ENCODE data around the gene HABP2. TPM values are rescaled to one million over a fixed set of nuclear protein-coding genes. Genes with fewer than 3 reads are reported as not detected.

Gene HABP2
- total and polyA plus RNA-seq, 2 of the 4 experiments (the other 2 are of a cell fraction) = not detected

DNA sequence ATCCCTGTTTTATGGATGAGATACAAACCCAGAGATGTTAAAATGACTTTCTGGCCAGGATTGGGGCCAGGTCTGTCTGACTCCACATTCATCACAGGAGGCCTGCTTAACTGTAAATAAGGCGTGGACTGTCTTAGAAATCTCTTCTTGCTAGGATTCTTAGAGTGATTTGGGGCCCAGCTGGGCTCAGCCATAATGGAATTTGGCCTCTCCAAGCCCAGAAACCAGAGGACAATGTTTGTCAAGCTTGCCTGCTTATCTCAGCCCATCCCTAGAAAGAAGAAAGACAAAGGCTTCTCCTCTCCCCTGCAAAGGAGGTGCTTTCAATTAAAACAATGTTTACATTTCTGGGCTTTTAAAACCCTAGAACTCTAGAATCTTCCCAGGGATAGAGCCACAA is 2.9 kb downstream of the HABP2 start:
- ATAC-seq (ENCODE audit: low read depth) = no peak
- no peak overlapping the region for H3K9ac ChIP-seq (ENCODE audit: low read depth, low read length)
- no peak overlapping the region for H3K27ac ChIP-seq (ENCODE audit: insufficient read depth, low read length)
- no peak for DNase-seq
- no peak overlapping the region for H2BK5ac ChIP-seq (ENCODE audit: low read depth, low read length, poor library complexity, severe bottlenecking)
- H3K23ac ChIP-seq (ENCODE audit: low read depth, low read length) = no peak overlapping the region
- H3K36me3 ChIP-seq (ENCODE audit: control insufficient read depth, insufficient read depth, low read length) = no peaks in the 10 kb centered on the region
- H3K4me1 ChIP-seq (ENCODE audit: control insufficient read depth, insufficient read depth, low read length) = no peaks in the 10 kb centered on the region
- no peak overlapping the region for H3K4ac ChIP-seq (ENCODE audit: low read depth, low read length)
- H2BK120ac ChIP-seq (ENCODE audit: low read depth, low read length) = no peak overlapping the region
- H4K20me1 ChIP-seq (ENCODE audit: insufficient read depth, low read length) = no peaks in the 10 kb centered on the region
- no peak overlapping the region for H4K5ac ChIP-seq (ENCODE audit: low read depth, low read length)
- no CpG with 5 or more reads among the region's 1 CpG for WGBS, 2 experiments (ENCODE audit: extremely low coverage in 2 of 2, insufficient read length in 1 of 2)
- H4K8ac ChIP-seq (ENCODE audit: low read depth in 2 of 2, low read length in 2 of 2) = no peak overlapping the region
- H2AK5ac ChIP-seq (ENCODE audit: low read depth, low read length) = no peak overlapping the region
- no peaks in the 10 kb centered on the region for H3K9me1 ChIP-seq (ENCODE audit: insufficient read depth, low read length)
- H3K4me2 ChIP-seq (ENCODE audit: low read depth, low read length) = no peak overlapping the region
- no peak overlapping the region for H3K14ac ChIP-seq (replicated peaks; ENCODE audit: low read depth, low read length)
- dilution Hi-C loops (cut with HindIII; ENCODE audit: low sequenced_read_pairs, unreplicated experiment) = no loop called here
- H3K27me3 ChIP-seq (ENCODE audit: control insufficient read depth, insufficient read depth, low read length) = peaks cover 6% of the 10 kb centered on the region; the same call in 1 of the 2 replicates
- no TSS peak for BruUV-seq (replicated peaks)
- intact Hi-C loops (cut with micrococcal nuclease) = no loop called here
- POLR2A ChIA-PET (ENCODE audit: unreplicated experiment) = no interaction called here
- no peak overlapping the region for H2AK9ac ChIP-seq (replicated peaks; ENCODE audit: low read depth, low read length, poor library complexity)
- no peak overlapping the region for H3K4me3 ChIP-seq (ENCODE audit: insufficient read depth, low read depth, low read length)
- in situ Hi-C loops (cut with MboI; ENCODE audit: low sequenced_read_pairs) = no loop called here
- no peaks in the 10 kb centered on the region for H3K79me1 ChIP-seq (ENCODE audit: low read depth in 1 of 2, low read length in 2 of 2)
- H3K18ac ChIP-seq (ENCODE audit: low read depth, low read length) = no peak overlapping the region
- TF ChIP-seq, protein P1, sequence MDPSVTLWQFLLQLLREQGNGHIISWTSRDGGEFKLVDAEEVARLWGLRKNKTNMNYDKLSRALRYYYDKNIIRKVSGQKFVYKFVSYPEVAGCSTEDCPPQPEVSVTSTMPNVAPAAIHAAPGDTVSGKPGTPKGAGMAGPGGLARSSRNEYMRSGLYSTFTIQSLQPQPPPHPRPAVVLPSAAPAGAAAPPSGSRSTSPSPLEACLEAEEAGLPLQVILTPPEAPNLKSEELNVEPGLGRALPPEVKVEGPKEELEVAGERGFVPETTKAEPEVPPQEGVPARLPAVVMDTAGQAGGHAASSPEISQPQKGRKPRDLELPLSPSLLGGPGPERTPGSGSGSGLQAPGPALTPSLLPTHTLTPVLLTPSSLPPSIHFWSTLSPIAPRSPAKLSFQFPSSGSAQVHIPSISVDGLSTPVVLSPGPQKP (IDR thresholded peaks at IDR 0.05; ENCODE audit: borderline replicate concordance, low read depth, low read length) = no peak
- TF ChIP-seq, protein P2, sequence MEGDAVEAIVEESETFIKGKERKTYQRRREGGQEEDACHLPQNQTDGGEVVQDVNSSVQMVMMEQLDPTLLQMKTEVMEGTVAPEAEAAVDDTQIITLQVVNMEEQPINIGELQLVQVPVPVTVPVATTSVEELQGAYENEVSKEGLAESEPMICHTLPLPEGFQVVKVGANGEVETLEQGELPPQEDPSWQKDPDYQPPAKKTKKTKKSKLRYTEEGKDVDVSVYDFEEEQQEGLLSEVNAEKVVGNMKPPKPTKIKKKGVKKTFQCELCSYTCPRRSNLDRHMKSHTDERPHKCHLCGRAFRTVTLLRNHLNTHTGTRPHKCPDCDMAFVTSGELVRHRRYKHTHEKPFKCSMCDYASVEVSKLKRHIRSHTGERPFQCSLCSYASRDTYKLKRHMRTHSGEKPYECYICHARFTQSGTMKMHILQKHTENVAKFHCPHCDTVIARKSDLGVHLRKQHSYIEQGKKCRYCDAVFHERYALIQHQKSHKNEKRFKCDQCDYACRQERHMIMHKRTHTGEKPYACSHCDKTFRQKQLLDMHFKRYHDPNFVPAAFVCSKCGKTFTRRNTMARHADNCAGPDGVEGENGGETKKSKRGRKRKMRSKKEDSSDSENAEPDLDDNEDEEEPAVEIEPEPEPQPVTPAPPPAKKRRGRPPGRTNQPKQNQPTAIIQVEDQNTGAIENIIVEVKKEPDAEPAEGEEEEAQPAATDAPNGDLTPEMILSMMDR (conservative IDR thresholded peaks at IDR 0.05; ENCODE audit: low read depth, low read length) = no peak
- TF ChIP-seq MXI1 (IDR thresholded peaks at IDR 0.05; ENCODE audit: borderline replicate concordance, low read depth, low read length) = no peak
- no peak for TF ChIP-seq RCOR1 (IDR thresholded peaks at IDR 0.05; ENCODE audit: insufficient replicate concordance, low read length)
- no peak for TF ChIP-seq CEBPB (IDR thresholded peaks at IDR 0.05; ENCODE audit: low read depth, low read length)
- TF ChIP-seq SMC3 (IDR thresholded peaks at IDR 0.05; ENCODE audit: low read depth, low read length) = no peak
- H3K56ac ChIP-seq (ENCODE audit: extremely low read depth, insufficient read depth, low read length) = no peak overlapping the region
- no peak overlapping the region for H2AFZ ChIP-seq (replicated peaks; ENCODE audit: low read length, poor library complexity)
- no peak overlapping the region for H2BK20ac ChIP-seq (ENCODE audit: low read depth, low read length)
- no peak overlapping the region for H2BK15ac ChIP-seq (ENCODE audit: low read depth, low read length)
- H4K91ac ChIP-seq (ENCODE audit: insufficient read depth, low read depth, low read length) = no peak overlapping the region
- no peaks in the 10 kb centered on the region for H3K9me3 ChIP-seq (ENCODE audit: control insufficient read depth, insufficient read depth, low read length)
- CTCF ChIA-PET = no interaction called here

Measured in IMR-90 (cell line).